ENCODE measurements around the gene IGSF3. TPM values are rescaled to one million over a fixed set of nuclear protein-coding genes. Genes with fewer than 3 reads are reported as not detected.

Gene IGSF3
- total and polyA plus RNA-seq, 10 of the 15 experiments (the other 5 are each of a cell fraction or from before 2014, with no cell fraction given): 1.4 to 18.0 (median 9.6) TPM

DNA sequence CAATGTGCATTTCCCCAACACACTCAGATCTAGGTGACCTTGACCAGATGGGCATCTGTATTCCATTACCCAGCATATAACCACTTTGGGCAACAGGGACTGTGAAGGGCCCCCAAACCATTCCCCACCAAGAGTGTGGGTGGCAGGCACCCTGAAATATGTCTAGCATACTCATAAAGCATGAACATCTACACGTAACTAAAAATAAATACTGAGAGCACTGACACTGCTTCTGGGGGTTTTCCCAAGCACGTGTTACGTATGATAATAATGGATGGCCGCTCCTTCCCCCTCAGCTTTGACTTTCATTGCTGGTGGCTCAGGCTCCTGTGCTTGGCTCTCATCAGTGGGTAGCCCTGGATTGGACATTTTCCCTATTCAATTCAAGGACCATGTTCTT is 39.1 kb downstream of the IGSF3 start:
- ChIA-PET SMC1A (ENCODE audit: uncharacterized antibody, unreplicated experiment) (interaction anchor here (0.6 to 2.4 kb wide), 8 partner anchors 21 to 257 kb away, joined by 3 to 16 read pairs (median 4); no protein-coding TSS in a partner anchor), CTCF (interaction anchor here (0.6 to 2.4 kb wide), 6 partner anchors 33 to 486 kb away, joined by 3 to 12 read pairs (median 4); no protein-coding TSS in a partner anchor), RAD21 (ENCODE audit: unreplicated experiment) (interaction anchor here (1.1 kb wide), 1 partner anchor 40 kb away, joined by 4 read pairs; the partner anchor contains the start of gene IGSF3), POLR2A (interaction anchor here (0.8 kb wide), 1 partner anchor 33 kb away, joined by 3 read pairs; no protein-coding TSS in a partner anchor)
- Histone ChIP-seq H3K79me2 (ENCODE audit: control insufficient read depth, insufficient read depth, low read length) (no peaks in the 10 kb centered on the region), H3K27me3 (replicated peaks in 1 of 2; ENCODE audit: control insufficient read depth in 2 of 2, insufficient read depth in 2 of 2, low read length in 1 of 2) (no peaks in the 10 kb centered on the region), H3K4me2 (ENCODE audit: control insufficient read depth, insufficient read depth) (peak overlapping the region; percentile 73), H3K4me1 (ENCODE audit: control insufficient read depth, insufficient read depth, low read length) (peaks cover 21% of the 10 kb centered on the region), H3K36me3 (ENCODE audit: control insufficient read depth in 2 of 2, insufficient read depth in 2 of 2, low read length in 1 of 2) (no peaks in the 10 kb centered on the region), H3K9ac (ENCODE audit: control insufficient read depth, insufficient read depth, low read length) (no peak overlapping the region), H2AFZ (ENCODE audit: control insufficient read depth, low read depth, low read length) (peak overlapping the region; percentile 63), H3K9me3 (replicated peaks; ENCODE audit: control insufficient read depth, insufficient read depth, low read length) (no peaks in the 10 kb centered on the region), H4K20me1 (ENCODE audit: control insufficient read depth, insufficient read depth) (no peaks in the 10 kb centered on the region), H3K4me3 (no peak overlapping the region), H3K27ac (ENCODE audit: control insufficient read depth, insufficient read depth) (peak overlapping the region; percentile 68)
- 2% methylated on average over 4 of the region's 4 CpGs for WGBS (ENCODE audit: insufficient coverage, insufficient replicate concordance, low lambda C conversion rate, missing lambda C conversion rate)
- no TSS peak for BruUV-seq (replicated peaks)
- ATAC-seq: no peak; the same call in 2 of the 3 replicates
- FAIRE-seq: no peak
- in situ Hi-C loops (cut with MboI) (no loop called here), intact Hi-C loops (cut with micrococcal nuclease; ENCODE audit: unreplicated experiment) (loop anchor here (1.0 kb wide), 1 partner anchor 54 kb away; no protein-coding TSS in a partner anchor)
- peak; percentile 48 for DNase-seq (ENCODE audit: low read depth, low spot score)
- peak; percentile 77 for TF ChIP-seq NFIC (IDR thresholded peaks at IDR 0.05; ENCODE audit: low read depth, low read length)
- TF ChIP-seq NKRF (conservative IDR thresholded peaks at IDR 0.05): no peak
- no peak for TF ChIP-seq SMARCA5 (IDR thresholded peaks at IDR 0.05)
- TF ChIP-seq MYC (IDR thresholded peaks at IDR 0.05; ENCODE audit: insufficient read depth, insufficient read length, insufficient replicate concordance, low read length, severe bottlenecking): no peak
- peak; percentile 79 for TF ChIP-seq YY1 (IDR thresholded peaks at IDR 0.05; ENCODE audit: low read depth, low read length)
- TF ChIP-seq, protein P1, sequence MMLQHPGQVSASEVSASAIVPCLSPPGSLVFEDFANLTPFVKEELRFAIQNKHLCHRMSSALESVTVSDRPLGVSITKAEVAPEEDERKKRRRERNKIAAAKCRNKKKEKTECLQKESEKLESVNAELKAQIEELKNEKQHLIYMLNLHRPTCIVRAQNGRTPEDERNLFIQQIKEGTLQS (IDR thresholded peaks at IDR 0.05; ENCODE audit: borderline replicate concordance, extremely low read depth, low read depth, low read length): no peak
- no peak for TF ChIP-seq BRCA1 (IDR thresholded peaks at IDR 0.05; ENCODE audit: low read depth, low read length)
- TF ChIP-seq RB1 (IDR thresholded peaks at IDR 0.05; ENCODE audit: borderline replicate concordance): no peak
- TF ChIP-seq CREM (IDR thresholded peaks at IDR 0.05; ENCODE audit: low read depth): peak; percentile 80
- TF ChIP-seq ATF2 (IDR thresholded peaks at IDR 0.05; ENCODE audit: low read length): peak; percentile 78
- TF ChIP-seq EZH2 (IDR thresholded peaks at IDR 0.05; ENCODE audit: borderline replicate concordance, control insufficient read depth, low read depth, low read length): no peak
- peak; percentile 65; the same call in 1 of the 2 replicates for TF ChIP-seq FOXM1 (IDR thresholded peaks at IDR 0.05; ENCODE audit: low read depth, low read length)
- TF ChIP-seq MEF2B (IDR thresholded peaks at IDR 0.05; ENCODE audit: partially characterized antibody, poor library complexity, severe bottlenecking): peak; percentile 84
- TF ChIP-seq EGR1 (IDR thresholded peaks at IDR 0.05; ENCODE audit: borderline replicate concordance in 1 of 2, low read depth in 2 of 2, low read length in 2 of 2): peak in 1 of 2 experiments; percentile 74; a peak in 2 of 3 replicates
- peak; percentile 91 for TF ChIP-seq RELA (IDR thresholded peaks at IDR 0.05; ENCODE audit: borderline replicate concordance, partially characterized antibody)
- TF ChIP-seq, protein P2, sequence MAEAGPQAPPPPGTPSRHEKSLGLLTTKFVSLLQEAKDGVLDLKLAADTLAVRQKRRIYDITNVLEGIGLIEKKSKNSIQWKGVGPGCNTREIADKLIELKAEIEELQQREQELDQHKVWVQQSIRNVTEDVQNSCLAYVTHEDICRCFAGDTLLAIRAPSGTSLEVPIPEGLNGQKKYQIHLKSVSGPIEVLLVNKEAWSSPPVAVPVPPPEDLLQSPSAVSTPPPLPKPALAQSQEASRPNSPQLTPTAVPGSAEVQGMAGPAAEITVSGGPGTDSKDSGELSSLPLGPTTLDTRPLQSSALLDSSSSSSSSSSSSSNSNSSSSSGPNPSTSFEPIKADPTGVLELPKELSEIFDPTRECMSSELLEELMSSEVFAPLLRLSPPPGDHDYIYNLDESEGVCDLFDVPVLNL (IDR thresholded peaks at IDR 0.05; ENCODE audit: low read depth, low read length): no peak
- TF ChIP-seq SPI1 (IDR thresholded peaks at IDR 0.05; ENCODE audit: borderline replicate concordance, insufficient read depth, low read depth, low read length): no peak
- TF ChIP-seq BCL11A (IDR thresholded peaks at IDR 0.05; ENCODE audit: low read depth, low read length): peak; percentile 11; the same call in 1 of the 2 replicates
- peak; percentile 16 for TF ChIP-seq SP1 (IDR thresholded peaks at IDR 0.05; ENCODE audit: low read depth, low read length)
- TF ChIP-seq IKZF2 (IDR thresholded peaks at IDR 0.05): peak in 1 of 2 experiments; percentile 64; a peak in 2 of 4 replicates
